ENCODE results near the gene NCKAP5. TPM values are rescaled to one million over a fixed set of nuclear protein-coding genes. Genes with fewer than 3 reads are reported as not detected.

The NCKAP5 gene
- total RNA-seq, 1 donor from 2014 or later = 27.9 TPM

DNA sequence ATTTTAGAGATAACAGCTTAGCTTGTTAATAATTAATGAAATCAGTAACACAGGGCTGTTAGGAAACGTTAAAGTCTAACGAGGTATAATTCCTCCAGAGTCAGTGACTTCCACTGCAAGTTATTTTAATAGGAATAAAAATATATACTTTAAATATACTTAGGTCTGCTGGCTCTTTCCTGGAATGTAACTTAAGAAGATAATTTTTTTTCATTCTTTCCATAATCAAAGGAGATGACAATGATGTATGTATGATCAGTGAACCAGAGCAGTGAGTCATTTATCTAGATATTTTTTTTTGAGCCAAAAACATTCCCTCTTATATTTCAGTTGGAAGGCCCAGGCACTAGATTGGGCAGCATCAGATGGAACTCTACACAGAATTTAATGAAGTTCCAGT, 794.1 kb downstream of the NCKAP5 start:
- H3K27ac Mint-ChIP-seq (ENCODE audit: unreplicated experiment) = no peak overlapping the region
- H3K4me1 Mint-ChIP-seq = no peaks in the 10 kb centered on the region
- H3K4me3 Mint-ChIP-seq = no peak overlapping the region
- peaks cover 15% of the 10 kb centered on the region for H3K36me3 Mint-ChIP-seq (ENCODE audit: low read depth)
- H3K27me3 Mint-ChIP-seq (ENCODE audit: low read depth) = no peaks in the 10 kb centered on the region
- no peak for DNase-seq (ENCODE audit: low read depth, low spot score)
- no peaks in the 10 kb centered on the region for H3K9me3 Mint-ChIP-seq
- TF ChIP-seq, protein P1, sequence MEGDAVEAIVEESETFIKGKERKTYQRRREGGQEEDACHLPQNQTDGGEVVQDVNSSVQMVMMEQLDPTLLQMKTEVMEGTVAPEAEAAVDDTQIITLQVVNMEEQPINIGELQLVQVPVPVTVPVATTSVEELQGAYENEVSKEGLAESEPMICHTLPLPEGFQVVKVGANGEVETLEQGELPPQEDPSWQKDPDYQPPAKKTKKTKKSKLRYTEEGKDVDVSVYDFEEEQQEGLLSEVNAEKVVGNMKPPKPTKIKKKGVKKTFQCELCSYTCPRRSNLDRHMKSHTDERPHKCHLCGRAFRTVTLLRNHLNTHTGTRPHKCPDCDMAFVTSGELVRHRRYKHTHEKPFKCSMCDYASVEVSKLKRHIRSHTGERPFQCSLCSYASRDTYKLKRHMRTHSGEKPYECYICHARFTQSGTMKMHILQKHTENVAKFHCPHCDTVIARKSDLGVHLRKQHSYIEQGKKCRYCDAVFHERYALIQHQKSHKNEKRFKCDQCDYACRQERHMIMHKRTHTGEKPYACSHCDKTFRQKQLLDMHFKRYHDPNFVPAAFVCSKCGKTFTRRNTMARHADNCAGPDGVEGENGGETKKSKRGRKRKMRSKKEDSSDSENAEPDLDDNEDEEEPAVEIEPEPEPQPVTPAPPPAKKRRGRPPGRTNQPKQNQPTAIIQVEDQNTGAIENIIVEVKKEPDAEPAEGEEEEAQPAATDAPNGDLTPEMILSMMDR (conservative IDR thresholded peaks at IDR 0.05) = no peak

DNA sequence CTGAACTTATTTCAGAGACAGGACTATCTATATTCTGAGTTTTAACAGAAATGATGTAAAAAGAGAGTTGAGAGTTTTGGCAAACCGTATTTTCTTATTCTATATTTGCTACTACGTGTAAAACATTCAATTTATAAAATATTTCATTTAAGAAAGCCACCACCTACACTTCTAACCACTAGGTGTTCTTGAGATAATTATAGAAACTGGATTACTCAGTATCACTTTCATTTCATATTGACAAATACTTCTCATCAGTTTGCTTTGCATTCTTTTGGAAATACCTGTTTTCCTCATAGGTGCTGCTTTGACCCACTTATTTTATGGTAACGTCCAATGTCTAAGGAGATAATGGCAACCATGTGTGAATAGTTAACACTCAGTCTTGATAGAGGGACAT, 794.9 kb downstream of the NCKAP5 start:
- no peaks in the 10 kb centered on the region for H3K27me3 Mint-ChIP-seq (ENCODE audit: low read depth)
- no peak overlapping the region for H3K4me3 Mint-ChIP-seq
- H3K36me3 Mint-ChIP-seq (ENCODE audit: low read depth) = peaks cover 16% of the 10 kb centered on the region
- no peaks in the 10 kb centered on the region for H3K4me1 Mint-ChIP-seq
- H3K27ac Mint-ChIP-seq (ENCODE audit: unreplicated experiment) = no peak overlapping the region
- no peak for DNase-seq (ENCODE audit: low read depth, low spot score)
- H3K9me3 Mint-ChIP-seq = peaks cover under 1% of the 10 kb centered on the region
- TF ChIP-seq, protein P1 (conservative IDR thresholded peaks at IDR 0.05) = no peak

DNA sequence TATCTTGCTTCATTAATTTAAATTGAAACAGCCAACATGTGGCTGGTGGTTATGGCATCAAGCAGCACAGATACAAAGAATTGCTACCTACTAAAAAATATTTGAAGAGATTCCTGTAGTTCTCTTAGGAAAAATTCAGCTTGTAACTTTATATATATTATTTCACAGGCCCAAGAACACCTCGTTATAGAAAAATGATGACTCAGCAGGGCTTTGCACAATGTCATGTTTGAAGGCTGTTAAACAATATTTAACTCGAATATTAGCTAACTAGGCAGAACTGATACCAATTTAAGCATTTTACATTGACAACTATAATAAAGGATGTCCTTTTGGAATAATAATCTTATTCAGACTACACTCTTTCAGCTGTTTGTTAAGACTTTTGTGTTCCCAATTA, 795.9 kb downstream of the NCKAP5 start:
- peaks cover 2% of the 10 kb centered on the region for H3K9me3 Mint-ChIP-seq
- H3K4me3 Mint-ChIP-seq = no peak overlapping the region
- H3K27ac Mint-ChIP-seq (ENCODE audit: unreplicated experiment) = no peak overlapping the region
- no peaks in the 10 kb centered on the region for H3K27me3 Mint-ChIP-seq (ENCODE audit: low read depth)
- DNase-seq (ENCODE audit: low read depth, low spot score) = no peak
- no peaks in the 10 kb centered on the region for H3K4me1 Mint-ChIP-seq
- peaks cover 23% of the 10 kb centered on the region for H3K36me3 Mint-ChIP-seq (ENCODE audit: low read depth)
- TF ChIP-seq, protein P1 (conservative IDR thresholded peaks at IDR 0.05) = no peak

DNA sequence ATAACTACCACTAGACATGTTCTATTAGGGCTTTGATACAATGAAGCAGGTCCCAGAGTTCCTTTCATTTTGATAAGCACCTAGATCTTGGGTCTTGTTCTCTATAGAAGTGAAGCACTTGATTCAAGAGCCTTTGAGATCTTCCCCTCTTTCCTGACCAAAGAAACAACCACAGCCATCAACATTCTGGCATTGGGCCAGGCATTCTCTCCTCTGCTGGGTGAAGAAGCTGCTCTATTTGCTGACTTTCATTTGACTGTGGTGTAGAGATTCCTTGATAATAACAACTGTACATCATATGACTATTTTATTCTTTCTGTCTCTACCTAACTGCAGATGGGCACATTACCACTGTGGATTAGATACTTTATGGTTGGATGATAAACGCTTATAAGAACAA, 801.7 kb downstream of the NCKAP5 start:
- Mint-ChIP-seq H3K4me3 (no peak overlapping the region), H3K4me1 (no peaks in the 10 kb centered on the region), H3K27ac (ENCODE audit: unreplicated experiment) (no peak overlapping the region), H3K27me3 (ENCODE audit: low read depth) (no peaks in the 10 kb centered on the region), H3K9me3 (peaks cover 8% of the 10 kb centered on the region), H3K36me3 (ENCODE audit: low read depth) (peaks cover 30% of the 10 kb centered on the region)
- TF ChIP-seq, protein P1 (conservative IDR thresholded peaks at IDR 0.05) = no peak
- DNase-seq (ENCODE audit: low read depth, low spot score) = no peak

DNA sequence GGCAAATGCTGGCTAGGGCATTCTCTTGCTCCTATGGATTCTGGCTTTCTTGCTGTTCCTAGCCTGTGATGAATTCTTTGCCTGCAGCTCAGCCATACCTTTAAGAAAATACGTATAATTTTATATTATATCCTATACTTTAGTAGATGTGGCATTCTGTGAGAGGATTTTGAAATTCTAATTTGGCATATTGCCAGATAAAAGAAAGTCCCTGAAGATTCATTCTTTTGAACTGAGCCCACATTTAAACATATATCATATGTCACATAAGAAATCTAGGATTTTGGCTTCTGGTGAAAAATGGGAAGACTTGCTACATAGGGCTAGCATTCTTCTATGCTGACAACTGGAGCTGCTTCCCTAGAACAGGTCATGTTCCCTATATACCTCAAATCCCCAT, 806.8 kb downstream of the NCKAP5 start:
- Mint-ChIP-seq H3K27me3 (ENCODE audit: low read depth) (no peaks in the 10 kb centered on the region), H3K9me3 (no peaks in the 10 kb centered on the region), H3K4me1 (no peaks in the 10 kb centered on the region), H3K4me3 (no peak overlapping the region), H3K27ac (ENCODE audit: unreplicated experiment) (no peak overlapping the region), H3K36me3 (ENCODE audit: low read depth) (peaks cover 14% of the 10 kb centered on the region)
- no peak for DNase-seq (ENCODE audit: low read depth, low spot score)
- TF ChIP-seq, protein P1 (conservative IDR thresholded peaks at IDR 0.05) = no peak

DNA sequence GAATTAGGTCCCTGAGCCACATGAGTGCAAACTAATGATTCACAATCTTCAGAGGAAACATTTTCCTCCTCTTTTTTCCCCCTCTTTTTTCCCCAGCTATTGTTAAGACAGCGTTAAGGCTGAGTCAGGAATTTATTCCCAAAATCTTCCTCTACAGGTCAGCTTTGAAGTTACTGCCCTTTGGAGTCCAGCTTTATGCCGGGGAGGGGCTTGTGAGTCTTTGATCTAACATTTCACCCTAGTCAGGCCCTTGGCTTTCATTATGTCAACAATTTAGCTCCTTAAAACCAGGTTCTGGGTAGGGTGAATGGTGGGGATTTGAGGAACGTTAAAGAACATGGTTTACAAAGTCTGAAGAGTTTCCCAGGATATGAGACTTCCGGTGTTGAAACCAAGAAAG, 807.3 kb downstream of the NCKAP5 start:
- DNase-seq (ENCODE audit: low read depth, low spot score) = no peak
- TF ChIP-seq, protein P1 (conservative IDR thresholded peaks at IDR 0.05) = no peak
- H3K27me3 Mint-ChIP-seq (ENCODE audit: low read depth) = no peaks in the 10 kb centered on the region
- peaks cover 14% of the 10 kb centered on the region for H3K36me3 Mint-ChIP-seq (ENCODE audit: low read depth)
- H3K4me3 Mint-ChIP-seq = no peak overlapping the region
- H3K9me3 Mint-ChIP-seq = no peaks in the 10 kb centered on the region
- H3K4me1 Mint-ChIP-seq = no peaks in the 10 kb centered on the region
- no peak overlapping the region for H3K27ac Mint-ChIP-seq (ENCODE audit: unreplicated experiment)

Measured in neural crest cell (in vitro differentiated cells).